ENCODE measurements around the gene TNPO3. TPM values are rescaled to one million over a fixed set of nuclear protein-coding genes. Genes with fewer than 3 reads are reported as not detected.

TNPO3 gene
- total RNA-seq (2014; rRNA removed; shearing (Covaris generic)): 50.4 and 63.4 TPM in 2 replicates
- polyA plus RNA-seq (2015; cell fraction: cytosol; rRNA removed): 30.0 and 35.6 TPM in 2 replicates
- polyA plus RNA-seq (2015; cell fraction: nucleus; rRNA removed): 49.4 and 50.4 TPM in 2 replicates

DNA sequence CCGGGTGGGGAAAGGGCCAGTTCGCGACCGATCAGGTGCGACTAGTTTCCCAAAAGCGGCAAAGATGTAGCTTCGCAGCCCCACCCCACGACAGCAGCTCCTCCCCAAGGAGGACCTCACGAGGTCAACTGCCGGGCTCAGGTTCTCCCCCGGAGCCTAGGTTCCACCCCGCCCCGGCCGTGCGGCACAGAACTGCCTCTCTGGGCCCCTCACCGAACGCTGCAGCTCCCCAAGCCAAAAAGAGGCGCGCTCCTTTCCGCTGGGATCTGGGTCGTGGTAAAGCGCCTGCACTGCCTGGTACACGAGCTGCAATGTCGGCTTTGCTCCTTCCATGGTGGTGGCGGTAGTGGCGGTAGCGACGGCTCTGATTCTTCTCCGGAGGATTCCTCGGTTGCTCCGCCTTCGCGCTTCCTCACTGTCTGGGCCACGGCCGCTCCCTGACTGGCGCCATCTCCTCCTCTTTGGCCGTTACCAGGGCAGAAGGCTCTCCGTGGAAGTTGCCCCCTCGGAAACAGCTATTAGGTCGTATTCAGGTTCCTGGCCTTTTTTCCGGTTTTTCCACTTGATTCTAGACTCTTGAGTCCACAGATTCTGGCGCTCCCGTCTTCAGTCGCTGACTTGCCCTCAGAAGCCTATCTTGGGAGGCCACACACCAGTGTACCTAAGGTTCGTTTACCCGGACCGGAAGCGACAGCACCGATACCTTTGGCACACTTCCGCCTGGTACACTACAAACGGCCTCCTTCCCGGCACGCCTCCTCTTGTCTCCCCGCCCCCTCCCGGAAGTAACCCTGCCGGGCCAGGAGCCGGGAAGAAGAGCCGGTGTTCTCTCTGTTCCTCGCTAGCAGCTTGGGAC lies at the start of gene TNPO3:
Gene TNPO3, minus strand, starts transcription at position 674 of the 856 bp plus-strand sequence. Its CDS starts 341 bp downstream, at position 333.
- DNase-seq (ENCODE audit: low read depth): peak; percentile 88

DNA sequence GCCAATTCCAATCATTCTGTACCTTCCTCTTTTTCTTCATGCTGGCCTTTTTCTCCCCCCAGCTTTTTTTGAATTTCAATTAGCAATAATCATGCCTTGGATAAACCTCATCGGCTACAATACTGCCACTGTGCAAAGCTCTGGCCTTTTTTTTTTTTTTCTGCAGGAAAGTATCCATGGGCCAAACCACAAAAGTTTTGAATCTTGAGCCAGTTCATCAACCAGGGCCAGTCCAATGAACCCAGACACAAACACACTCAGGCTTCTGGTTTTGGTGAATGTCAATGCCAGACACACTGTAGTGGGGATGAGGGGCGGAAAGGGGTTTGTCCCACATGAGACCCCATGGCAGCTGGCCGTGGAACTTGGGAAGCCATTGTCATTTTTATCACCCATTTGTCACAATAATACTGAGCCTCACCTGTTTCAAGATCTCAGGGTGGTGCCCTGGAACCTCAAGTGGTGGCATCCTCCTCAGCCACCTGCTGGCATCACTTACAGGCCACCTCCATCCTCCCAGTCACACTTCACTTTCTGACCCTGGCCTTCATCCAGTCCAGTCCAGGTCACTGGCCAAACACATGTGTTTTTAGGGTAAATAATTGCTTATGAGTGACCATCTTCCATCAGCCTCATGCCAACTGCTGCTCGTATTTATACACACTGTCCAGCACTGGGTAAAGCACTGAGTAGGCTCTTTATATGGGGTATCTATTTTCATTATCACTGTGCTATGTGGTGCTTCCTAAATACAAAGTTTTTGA lies 48.8 kb upstream of the TNPO3 start:
- no peak for DNase-seq (ENCODE audit: low read depth)

DNA sequence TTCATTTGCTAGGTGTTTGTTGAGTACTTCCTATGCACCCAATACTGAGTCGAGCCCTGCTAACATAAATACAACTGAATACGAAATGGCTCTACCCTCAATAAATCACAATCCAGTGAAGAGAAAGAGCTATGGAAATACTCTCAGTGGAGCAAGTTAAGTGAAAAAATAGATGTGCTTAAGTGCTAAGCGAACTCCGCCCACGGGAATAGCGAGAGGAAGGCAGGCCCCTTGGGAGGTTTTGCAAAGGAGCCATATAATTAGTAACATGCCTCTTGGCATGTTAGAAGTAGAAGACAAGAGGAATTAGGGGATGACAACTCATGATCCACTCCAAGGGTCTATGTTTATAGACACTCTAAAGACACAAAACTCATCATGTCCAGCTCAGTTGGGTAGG lies 46.8 kb upstream of the TNPO3 start:
- DNase-seq (ENCODE audit: low read depth): no peak

DNA sequence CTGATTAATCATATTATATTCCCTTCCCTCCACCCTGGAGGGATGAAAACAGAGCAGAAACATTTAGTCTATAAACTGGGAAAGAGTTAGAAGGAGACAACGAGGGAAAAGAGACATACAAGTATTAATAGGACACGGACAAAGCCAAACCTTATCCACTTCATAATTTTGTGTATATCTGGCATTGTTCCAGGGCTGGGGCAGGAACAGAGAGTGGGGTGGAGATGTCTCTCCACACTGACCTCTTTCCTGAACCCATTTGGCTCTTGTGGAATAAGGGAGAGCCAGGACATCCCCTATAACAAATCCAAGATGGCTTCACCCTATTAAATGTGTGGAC lies 45.9 kb upstream of the TNPO3 start:
- no peak for DNase-seq (ENCODE audit: low read depth)

DNA sequence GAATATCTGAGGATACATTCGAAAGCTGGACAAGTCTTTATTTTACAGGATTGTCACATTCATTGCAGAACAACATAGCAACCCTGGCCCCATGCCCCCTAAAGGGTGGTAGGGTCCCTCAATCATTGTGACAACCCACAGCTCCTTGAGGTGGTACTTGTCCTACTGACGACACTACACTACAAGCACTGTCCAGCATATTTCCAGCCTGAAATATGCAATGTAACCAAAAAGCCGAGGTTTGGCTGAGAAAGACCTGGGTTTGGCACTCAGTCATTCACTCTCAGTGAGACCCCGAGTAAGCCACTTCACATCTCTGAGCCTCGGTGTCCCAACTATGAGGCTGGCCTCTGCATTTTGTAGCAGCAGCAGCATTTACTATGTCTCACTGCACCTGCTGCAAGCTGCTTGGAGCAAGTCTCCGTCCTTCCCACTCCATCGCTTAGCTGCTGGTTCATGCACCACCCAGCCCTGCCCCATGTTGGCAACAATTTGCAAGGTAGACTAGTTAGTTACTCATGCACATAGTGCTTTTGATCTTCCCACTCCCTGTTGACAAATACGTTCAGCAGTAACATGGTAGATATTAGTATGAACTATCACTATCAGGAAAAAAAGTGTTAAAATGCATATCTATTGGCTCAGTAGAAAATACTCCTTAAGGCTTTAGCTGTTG lies 43.6 kb upstream of the TNPO3 start:
- DNase-seq (ENCODE audit: low read depth): no peak

DNA sequence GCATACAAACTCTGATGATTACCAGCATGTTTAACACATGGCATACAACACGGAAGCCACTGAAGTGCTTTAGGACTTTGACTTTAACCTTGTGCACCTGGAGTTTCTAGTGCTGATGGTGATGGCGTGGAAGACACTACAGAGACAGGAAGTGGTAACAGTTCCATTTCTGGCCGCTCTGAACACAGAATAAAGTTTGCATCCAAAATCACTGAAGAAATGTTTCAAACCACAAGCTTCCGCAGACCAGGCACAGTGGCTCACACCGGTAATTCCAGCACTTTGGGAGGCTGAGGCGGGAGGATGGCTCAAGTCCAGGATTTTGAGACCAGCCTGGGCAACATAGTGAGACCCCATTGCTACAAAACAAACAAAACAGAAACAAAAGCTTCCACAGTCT lies 40.3 kb upstream of the TNPO3 start:
- no peak for DNase-seq (ENCODE audit: low read depth)

DNA sequence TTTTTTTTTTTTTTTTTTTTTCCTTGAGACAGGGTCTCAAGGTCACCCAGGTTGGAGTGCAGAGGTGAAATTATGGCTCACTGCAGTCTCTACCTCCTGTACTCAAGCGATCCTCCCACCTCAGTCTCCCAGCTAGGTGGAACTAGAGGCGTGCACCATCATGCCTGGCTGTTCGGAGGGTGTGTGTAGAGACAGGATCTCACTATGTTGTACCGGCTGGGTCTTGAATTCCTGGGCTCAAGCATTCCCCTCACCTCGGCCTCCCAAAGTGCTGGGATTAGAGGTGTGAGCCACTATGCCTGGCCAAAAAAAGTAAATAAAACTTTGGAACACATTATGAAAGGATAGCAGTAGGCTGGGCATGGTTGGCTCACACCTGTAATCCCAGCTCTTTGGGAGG lies 39.6 kb upstream of the TNPO3 start:
- no peak for DNase-seq (ENCODE audit: low read depth)

DNA sequence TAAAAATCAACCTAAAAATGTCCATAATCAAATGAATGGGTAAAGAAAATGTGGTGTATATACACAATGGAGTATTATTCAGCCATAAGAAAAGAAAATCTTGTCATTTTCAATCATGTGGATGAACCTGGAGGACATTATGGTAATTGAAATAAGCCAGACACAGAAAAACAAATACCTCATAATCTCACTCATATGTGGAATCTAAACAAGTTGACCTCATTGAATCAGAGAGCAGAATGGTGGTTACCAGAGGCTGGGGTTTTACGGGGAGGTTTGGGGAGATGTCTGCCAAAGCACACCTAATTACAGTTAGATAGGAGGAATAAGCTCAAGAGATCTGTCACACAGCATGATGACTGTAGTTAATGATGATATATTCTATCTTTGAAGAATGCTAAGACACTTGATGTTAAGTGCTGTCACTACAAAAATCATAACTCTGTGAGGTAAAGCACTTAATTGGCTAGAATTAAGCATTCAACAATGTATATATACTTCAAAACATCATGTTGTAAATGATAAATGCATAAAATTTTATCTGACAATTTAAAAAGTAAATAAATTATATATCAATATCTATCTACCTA lies 39.1 kb upstream of the TNPO3 start:
- no peak for DNase-seq (ENCODE audit: low read depth)

DNA sequence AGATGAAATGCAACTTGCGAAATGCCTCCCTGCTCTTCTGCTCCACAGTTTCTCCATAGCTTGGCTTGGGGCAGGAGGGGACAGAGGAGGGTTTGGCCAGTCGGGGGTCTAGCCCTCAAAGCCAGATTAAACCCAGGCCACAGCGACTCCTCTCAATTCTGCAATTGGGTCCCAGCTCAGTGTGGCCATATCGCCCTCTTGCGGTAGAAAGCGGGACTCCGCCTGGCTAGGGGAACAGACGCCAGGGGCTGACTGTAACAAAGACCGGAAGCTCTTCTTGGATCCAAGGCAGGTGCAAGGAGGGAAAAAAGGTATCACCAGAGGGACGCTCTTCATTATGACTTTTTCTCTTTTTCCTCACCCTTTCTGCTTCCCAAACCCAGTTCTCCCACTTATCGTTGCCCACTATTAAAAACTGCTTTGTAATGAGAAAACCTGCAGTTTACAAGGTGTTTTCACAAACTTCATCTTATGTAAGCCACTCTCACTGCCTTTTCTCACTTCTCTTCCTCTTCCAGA lies 36.6 kb upstream of the TNPO3 start:
- DNase-seq (ENCODE audit: low read depth): peak; percentile 63

DNA sequence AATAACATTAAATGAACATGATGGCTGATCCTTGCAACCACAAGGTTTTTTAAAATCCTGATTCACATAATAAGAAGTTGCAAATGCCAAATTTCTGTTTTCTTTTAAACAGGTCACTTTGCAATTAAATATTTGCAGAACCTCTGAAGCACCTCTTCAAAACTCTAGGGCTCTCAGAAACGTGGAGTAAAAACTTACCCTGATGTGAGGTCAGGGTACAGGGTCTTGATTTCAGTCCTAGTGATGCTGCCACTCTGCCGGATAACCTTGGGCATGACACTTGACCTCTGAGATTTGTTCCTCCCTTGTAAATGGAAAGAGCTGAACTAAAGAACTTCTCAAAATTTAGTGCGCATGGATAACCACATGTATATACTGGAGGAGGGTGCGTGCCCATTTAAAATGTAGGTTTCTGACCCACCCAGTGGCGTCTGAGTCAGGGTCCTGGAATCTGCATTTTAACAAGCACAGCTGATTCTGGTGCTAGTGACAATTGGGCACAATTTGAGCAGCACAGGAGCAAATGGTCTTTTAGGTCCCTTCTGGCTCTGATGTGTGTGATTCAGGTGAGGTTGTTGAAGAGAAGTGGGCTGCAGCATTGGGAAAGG lies 35.5 kb upstream of the TNPO3 start:
- no peak for DNase-seq (ENCODE audit: low read depth)

DNA sequence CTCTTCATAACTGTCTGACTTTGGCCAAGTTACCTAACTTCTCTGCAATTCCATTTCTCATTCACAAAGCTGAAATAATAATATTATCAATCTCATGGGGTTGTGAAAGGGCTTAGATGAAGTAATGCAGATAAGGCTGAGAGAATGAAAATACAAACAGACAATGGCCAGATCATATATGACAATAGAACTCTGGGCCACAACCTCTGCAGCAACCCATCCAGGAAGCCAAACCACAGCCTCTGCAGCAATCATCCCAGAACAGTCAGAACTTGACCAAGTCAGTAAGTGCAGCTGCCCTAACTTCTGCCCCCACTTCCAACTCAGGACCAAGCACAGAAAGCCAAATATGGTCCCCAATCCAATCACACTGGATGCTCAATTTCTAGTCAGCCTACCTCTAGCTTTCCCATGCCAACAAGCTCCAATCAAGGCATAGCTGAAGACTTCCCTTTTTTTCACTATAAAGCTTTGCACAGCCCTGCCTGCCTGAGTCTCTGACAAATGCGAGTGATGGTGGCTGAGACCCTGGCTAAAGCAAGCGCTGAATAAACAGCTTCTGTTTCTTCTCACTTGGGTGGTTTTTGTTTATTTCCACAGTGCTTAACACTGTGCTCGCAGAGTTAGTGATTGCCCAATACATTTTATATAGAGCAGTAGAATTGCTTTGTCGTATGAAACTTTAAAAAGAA lies 34.8 kb upstream of the TNPO3 start:
- no peak for DNase-seq (ENCODE audit: low read depth)

DNA sequence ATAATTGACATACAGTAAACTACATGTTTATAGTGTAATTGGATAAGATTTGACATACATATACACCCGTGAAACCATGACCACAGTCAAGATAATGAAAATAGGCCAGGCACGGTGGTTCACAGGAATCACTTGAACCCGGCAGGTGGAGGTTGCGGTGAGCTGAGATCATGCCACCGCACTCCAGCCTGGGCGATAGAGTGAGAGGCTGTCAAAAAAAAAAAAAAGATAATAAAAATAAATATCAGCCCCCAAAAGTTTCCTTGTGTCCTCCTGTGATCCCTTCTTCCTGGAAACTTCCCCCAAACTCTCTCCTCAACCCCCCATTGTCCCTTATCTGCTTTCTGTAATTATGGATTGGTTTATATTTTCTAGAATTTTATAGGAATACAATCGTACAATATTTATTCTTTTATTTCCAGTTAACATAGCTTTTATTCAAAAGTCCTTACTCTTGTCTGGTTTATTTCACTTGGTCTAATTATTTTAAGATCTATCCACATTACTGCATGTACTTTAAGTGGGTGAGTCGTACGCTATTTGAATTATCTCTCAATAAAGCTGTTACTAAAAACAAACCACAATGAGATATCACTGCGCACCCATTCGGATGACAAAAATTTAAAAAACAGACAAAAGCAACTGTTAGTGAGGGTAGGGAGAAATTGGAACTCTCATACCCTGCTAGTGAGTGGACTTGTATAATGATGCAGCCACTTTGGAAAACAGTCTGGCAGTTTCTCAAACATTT lies 30.1 kb upstream of the TNPO3 start:
- no peak for DNase-seq (ENCODE audit: low read depth)

DNA sequence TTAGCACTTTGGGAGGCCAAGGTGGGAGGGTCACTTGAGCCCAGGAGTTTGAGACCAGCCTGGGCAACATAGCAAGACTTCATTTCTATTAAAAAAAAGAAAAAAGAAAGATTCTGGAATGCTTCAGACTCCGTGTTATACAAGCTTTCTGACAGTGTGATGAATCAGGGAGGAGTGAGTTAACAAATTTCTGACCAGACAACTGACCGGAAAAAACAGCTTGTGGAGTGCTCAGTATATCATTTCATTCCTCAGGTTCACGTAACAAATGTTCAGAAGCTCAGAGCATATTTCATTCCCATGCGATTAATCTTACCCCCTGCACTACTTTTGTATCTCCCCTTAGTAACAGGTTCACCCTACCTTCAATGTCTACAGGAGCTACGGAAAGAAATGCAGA lies 28.6 kb upstream of the TNPO3 start:
- DNase-seq (ENCODE audit: low read depth): no peak

DNA sequence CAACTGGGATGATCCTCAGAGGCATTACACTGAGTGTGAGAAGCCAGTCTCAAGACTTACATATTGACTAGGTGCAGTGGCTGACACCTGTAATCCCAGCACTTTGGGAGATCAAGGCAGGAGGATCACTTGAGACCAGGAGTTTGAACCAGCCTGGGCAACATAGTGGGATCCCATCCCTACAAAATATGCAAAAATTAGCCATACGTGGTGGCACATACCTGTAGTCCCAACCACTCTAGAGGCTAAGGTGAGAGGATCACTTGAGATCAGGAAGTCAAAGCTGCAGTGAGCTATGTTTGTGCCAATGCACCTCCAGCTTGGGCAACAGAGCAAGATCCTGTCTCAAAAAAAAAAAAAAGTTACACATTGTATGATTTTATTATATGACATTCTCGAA lies 23.5 kb upstream of the TNPO3 start:
- no peak for DNase-seq (ENCODE audit: low read depth)

DNA sequence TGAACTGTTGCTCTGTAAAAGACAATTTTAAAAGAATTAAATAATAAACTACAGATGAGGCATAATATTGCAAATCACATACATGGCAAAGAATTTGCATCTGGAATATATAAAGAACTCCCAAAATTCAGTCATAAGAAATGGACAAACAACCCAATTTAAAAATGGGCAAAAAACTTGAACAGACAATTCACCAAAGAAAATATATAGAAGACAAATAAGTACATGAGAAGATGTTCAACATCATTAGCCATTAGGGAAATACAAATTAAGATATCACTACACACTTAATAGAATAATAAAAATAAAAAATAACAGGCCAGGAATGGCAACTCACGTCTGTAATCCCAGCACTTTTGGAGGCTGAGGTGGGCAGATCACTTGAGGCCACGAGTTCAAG lies 22.0 kb upstream of the TNPO3 start:
- DNase-seq (ENCODE audit: low read depth): no peak

DNA sequence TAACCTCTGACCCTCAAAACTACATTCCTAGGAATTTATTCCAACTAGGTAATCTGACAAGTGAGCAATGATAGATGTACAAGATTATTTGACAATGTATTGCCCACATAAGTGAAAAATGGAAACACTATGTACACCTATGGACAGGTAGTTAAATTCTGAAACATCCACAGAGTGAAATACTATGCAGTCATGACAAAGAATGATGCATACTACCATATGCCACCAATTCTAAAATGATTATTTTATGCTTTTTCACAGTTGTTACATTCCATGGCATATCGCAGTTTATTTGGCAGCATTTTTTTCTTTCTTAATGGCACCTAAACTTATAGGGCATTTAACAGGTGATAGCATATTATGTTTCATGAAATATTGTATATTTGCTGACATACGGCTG lies 20.1 kb upstream of the TNPO3 start:
- DNase-seq (ENCODE audit: low read depth): no peak

DNA sequence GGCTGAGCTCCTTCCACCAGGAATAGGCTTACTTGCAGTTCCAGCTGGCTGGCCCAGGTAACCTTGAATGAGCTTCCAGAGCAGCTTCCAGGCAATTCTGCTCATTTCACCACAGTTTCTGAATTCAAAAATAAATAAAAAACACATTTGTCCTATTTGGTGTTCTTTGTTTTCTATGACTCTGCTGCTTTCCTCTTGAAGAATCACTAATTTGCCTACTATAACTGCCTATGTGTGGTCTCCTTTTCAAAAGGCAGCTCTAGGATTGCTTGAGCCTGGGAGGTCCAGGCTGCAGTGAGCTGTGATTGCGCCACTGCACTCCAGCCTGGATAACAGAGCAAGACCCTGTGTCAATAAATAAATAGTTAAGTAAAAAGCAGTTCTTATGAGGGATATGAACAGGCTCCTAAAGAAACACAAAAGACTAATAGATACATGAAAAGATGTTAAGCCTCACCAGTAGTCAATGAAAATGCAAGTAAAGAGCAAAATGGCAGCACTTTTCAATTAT lies 19.5 kb upstream of the TNPO3 start:
- DNase-seq (ENCODE audit: low read depth): no peak

DNA sequence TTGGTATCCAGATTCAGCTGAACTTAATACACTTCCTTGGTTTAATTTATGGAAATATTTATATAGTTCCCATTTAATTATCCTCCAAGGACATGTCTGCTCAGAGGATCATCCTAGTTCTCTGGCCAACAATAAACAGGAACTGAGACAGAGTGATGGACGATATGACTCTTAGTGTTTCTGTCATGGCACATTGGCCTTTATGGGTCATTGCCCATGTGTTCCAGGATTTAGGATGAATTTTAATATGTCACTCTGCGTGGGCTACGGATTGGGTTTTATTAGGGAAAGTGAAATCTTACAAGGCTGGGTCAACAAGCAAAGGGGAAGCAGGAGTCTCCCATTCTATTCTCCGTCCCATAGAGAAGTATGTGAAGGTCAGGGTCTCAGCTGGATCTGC lies 18.8 kb upstream of the TNPO3 start:
- DNase-seq (ENCODE audit: low read depth): no peak

DNA sequence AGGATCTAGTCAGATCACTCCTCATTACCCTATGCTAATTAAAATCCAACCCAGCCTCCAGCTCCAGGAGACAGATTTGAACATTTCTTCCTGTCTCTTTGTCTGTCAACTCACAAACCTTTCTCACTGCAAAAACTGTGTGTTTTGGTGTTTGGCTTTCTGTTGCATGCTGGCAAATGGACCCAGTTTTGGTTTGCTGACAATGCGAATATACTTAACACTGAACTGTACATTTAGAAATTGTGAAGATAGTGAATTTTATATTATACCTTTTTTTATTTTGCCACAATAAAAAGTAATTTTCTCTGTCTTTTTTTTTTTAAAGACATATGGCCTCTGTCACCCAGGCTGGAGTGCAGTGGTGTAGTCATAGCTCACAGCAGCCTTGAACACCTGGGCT lies 18.3 kb upstream of the TNPO3 start:
- no peak for DNase-seq (ENCODE audit: low read depth)

All from HT1080 (cell line).